GM13976 (cell line): ENCODE data around the gene SPAG16.

Experiments
- DNase-seq: peaks from one replicate; pipeline ENCODE4 v3.0.0; 2012; ENCODE audit warnings: low spot score
- CTCF ChIP-seq: IDR thresholded peaks from 2 replicates; pipeline ENCODE4 v1.5.1; 2012; ENCODE audit warnings: borderline replicate concordance, mild to moderate bottlenecking; ENCODE audit not compliant: insufficient read depth; ENCODE audit errors: extremely low read depth, missing control alignments, control extremely low read depth
- in situ Hi-C: fragments of 300-500 bp; cut with MboI; formaldehyde crosslinking; loops from one replicate; pipeline ENCODE4 v1.12.0; 2022; ENCODE audit warnings: low sequenced_read_pairs, mixed read lengths, inconsistent platforms; ENCODE audit not compliant: unreplicated experiment

SPAG16 gene

GRCh38 chr2:214322662-214323061 lies 1038.4 kb downstream of the SPAG16 start:
- DNase-seq = no peak
- no peak for TF ChIP-seq CTCF
- in situ Hi-C loops = no loop called here

- TF ChIP-seq CTCF = no peak
- DNase-seq = no peak
- in situ Hi-C loops = no loop called here
Measured at GRCh38 chr2:214325404-214325803, 1041.1 kb downstream of the SPAG16 start.

GRCh38 chr2:214328941-214329340 lies 1044.7 kb downstream of the SPAG16 start:
- DNase-seq = no peak
- no peak for TF ChIP-seq CTCF
- in situ Hi-C loops = no loop called here

- no peak for DNase-seq
- TF ChIP-seq CTCF = no peak
- in situ Hi-C loops = no loop called here
Measured at GRCh38 chr2:214341646-214342045, 1057.4 kb downstream of the SPAG16 start.

GRCh38 chr2:214358506-214358905 lies 1074.2 kb downstream of the SPAG16 start:
- TF ChIP-seq CTCF = no peak
- DNase-seq = no peak
- in situ Hi-C loops = no loop called here

- in situ Hi-C loops = no loop called here
- DNase-seq = no peak
- TF ChIP-seq CTCF = no peak
Measured at GRCh38 chr2:214361116-214361515, 1076.9 kb downstream of the SPAG16 start.

GRCh38 chr2:214365549-214365948 lies 1081.3 kb downstream of the SPAG16 start:
- in situ Hi-C loops = no loop called here
- DNase-seq = no peak
- no peak for TF ChIP-seq CTCF
